ENCODE data around the gene CD4.

CD4 gene

DNA sequence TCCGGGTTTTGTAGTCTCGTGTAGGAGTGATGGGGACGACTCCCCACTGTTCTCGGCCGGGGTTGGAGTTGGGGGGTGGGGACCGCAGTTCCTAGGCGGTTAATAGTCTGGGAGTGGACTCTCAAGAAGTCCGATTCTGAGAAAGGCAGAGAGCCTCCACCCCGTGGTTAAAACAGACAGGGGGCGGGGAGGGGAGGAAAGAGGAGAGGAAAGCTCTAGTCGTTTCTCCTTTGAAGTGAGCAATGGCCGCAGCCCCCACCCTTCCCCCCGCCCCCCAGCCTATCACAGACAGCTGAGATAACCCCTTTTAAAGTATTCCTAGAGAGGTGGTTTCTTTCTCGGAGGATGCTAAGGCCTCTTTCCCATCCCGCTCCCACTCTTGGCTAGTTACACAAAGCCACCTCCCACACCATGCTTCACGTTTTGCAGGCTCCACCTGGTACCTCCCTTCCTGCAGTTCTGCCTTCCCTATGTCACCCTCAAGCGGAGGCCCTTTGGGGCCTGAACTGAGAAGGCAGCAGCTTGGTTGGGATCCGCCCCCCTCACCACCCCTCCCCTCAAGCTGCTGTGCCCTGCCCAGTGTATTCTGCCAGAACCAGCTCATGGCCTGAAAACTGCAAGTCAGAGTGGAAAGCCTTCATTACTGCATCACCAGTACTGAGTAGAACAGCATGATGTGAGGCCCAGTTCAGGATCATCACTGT is 63.5 kb downstream of the CD4 start:
- peak overlapping the region; percentile 87 for H3K27ac ChIP-seq
- TF ChIP-seq, protein P1, sequence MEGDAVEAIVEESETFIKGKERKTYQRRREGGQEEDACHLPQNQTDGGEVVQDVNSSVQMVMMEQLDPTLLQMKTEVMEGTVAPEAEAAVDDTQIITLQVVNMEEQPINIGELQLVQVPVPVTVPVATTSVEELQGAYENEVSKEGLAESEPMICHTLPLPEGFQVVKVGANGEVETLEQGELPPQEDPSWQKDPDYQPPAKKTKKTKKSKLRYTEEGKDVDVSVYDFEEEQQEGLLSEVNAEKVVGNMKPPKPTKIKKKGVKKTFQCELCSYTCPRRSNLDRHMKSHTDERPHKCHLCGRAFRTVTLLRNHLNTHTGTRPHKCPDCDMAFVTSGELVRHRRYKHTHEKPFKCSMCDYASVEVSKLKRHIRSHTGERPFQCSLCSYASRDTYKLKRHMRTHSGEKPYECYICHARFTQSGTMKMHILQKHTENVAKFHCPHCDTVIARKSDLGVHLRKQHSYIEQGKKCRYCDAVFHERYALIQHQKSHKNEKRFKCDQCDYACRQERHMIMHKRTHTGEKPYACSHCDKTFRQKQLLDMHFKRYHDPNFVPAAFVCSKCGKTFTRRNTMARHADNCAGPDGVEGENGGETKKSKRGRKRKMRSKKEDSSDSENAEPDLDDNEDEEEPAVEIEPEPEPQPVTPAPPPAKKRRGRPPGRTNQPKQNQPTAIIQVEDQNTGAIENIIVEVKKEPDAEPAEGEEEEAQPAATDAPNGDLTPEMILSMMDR (conservative IDR thresholded peaks at IDR 0.05) = no peak

DNA sequence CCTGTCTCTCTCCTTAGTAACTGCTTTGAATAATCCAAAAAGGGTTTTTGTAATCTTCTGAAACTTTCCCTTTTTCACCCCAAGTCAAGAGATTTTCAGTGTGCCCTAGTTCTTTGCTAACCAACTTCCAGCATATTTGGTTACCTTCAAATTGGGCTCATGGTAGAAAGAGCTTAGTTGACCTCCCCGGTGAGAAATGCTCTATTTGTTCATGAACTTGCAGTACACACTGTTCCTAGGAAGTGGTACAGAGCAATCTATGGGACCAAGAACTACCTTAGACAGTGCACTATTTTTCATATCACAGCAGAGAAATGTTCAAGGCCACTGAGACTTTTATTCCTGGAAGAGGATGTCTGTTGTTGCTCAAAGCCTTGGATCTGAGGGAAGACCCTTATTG is 64.3 kb downstream of the CD4 start:
- H3K27ac ChIP-seq = peak overlapping the region; percentile 87
- TF ChIP-seq, protein P1 (conservative IDR thresholded peaks at IDR 0.05) = no peak

DNA sequence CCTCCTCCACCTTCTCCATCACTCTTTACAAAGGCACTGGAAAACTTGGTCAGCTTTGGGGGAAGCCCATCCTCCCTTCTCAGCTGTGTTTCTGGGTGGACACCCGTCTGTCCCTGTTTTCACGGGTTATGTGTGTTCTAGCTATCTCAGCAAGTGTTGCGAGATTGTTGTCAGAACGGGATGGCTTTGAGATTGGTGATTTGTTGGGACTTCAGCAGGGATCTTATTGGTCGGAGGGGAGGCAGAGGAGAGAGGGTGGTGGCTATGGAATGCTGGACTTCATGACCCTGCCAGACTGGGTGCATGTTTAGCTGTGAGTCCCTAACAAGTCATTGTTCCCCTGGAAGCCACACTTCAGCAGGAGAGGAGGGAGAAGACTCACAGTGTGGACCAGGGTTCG is 64.7 kb downstream of the CD4 start:
- TF ChIP-seq, protein P1 (conservative IDR thresholded peaks at IDR 0.05) = no peak
- H3K27ac ChIP-seq = peak overlapping the region; percentile 87

DNA sequence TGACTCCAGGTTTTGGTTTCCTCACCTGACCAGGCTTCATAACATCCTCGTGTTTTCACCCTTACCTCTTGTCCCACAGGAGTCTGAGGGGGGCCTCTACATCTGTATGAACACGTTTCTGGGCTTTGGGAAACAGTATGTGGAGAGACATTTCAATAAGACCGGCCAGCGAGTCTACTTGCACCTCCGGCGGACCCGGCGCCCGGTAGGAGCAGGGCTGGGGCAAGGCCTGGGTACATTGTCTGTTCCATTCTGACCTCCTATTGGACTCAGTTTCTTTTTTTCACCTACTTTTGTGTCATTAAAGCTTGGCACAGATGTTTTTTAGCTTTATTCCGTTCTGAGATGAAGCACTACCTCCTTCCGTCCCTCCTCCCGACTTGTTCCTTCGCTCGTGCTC is 66.0 kb downstream of the CD4 start:
- TF ChIP-seq, protein P1 (conservative IDR thresholded peaks at IDR 0.05) = no peak

DNA sequence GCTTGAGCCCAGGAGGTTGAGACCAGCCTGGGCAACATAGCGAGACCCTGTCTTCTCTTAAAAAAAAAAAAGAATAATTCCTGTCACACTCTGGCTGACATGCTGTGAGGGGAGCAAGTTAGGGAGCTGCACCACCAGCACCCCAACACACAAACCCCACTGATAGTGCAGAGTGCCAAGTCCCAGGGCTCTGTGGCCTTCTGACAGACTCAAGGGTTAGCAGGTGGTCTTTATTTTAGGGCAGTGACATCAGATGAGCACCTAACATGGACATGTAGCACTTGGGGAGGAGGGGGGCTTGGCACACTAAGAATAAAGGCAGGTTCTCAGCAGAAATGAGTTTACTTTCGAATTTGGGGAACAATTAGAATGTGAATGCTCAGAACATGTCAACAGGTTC is 69.5 kb downstream of the CD4 start:
- no peak overlapping the region for H3K27ac ChIP-seq
- TF ChIP-seq, protein P1 (conservative IDR thresholded peaks at IDR 0.05) = no peak

More for the DNA sequence above, 66.0 kb downstream of the CD4 start:
- H3K27ac ChIP-seq = no peak overlapping the region

DNA sequence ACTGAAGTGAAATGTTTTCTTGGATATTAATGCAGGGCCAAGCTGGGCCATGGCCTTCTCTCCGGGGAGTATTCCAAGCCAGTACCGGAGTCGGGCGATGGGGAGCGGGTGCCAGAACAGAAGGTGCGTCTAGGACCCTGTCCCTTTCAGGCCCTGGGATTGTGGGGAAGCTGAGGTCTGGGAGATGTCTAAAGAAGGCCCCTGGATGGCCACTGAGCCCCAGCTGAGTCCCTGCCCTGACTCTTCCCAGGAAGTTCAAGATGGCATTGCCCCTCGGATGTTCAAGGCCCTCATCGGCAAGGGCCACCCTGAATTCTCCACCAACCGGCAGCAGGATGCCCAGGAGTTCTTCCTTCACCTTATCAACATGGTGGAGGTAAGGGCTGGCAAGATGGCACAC is 70.8 kb downstream of the CD4 start:
- no peak overlapping the region for H3K27ac ChIP-seq
- TF ChIP-seq, protein P1 (conservative IDR thresholded peaks at IDR 0.05) = no peak

DNA sequence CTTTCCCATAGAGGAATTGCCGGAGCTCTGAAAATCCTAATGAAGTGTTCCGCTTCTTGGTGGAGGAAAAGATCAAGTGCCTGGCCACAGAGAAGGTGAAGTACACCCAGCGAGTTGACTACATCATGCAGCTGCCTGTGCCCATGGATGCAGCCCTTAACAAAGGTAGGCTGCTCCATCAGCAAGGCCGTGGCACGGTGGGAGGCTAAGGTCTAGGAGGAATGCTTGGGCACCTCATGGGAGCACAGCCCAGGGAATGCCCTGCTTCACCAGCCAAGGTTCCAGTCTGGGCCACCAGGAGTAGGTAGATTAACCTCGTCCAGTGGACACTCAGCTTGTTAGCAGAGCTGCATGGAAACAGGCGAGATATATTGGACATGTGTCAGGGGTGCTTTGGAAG is 71.6 kb downstream of the CD4 start:
- H3K27ac ChIP-seq = no peak overlapping the region
- TF ChIP-seq, protein P1 (conservative IDR thresholded peaks at IDR 0.05) = no peak

Measured in VCaP (cell line).